Left cardiac atrium (tissue), 4 donors: ENCODE results near the gene TELO2. TPM values are rescaled to one million over a fixed set of nuclear protein-coding genes. Genes with fewer than 3 reads are reported as not detected.
"Not testable (repeated sequence)": the region's sequence is repeated elsewhere in the genome, so short reads cannot be mapped to it uniquely, and the experiment has no call there.

Source experiments
- ATAC-seq, 2 donors: fragments of 200-7000 bp; cut with Tn5 transposase; one replicate each; pipeline ENCODE4 v1.9.1; 2020; ENCODE audit warnings: mild to moderate bottlenecking in 2 of 2, moderate library complexity in 2 of 2
- DNase-seq: peaks from one replicate; pipeline ENCODE4 v3.0.0-alpha.2; 2020
- intact Hi-C, 2 donors: fragments of 100-400 bp; cut with DNase I; formaldehyde crosslinking; loops; one replicate each; pipeline versions ENCODE4 v1.14.1 to v1.15.1; 2022 to 2023
- total RNA-seq, 2 donors: library from RNA; stranded (reverse); fragmentation: NEBNext Ultra II Directional; extraction: Animal tissue kit (Norgen Biotek cat#: 25700); gene quantifications; one replicate each; pipeline ENCODE4 v1.2.1, GENCODE V29; 2021
- donor health status: DM: no; HTN: yes; CAD: no.
- donor health status: DM: no; HTN: yes; CAD: no; lungs with severe emphysema.
- donor health status: DM: yes; HTN: yes; CAD: no.
- donor health status: Dilated cardiomyopathy.

The TELO2 gene
- total RNA-seq, 2 donors from 2014 or later = 17.9 to 22.2 TPM

DNA sequence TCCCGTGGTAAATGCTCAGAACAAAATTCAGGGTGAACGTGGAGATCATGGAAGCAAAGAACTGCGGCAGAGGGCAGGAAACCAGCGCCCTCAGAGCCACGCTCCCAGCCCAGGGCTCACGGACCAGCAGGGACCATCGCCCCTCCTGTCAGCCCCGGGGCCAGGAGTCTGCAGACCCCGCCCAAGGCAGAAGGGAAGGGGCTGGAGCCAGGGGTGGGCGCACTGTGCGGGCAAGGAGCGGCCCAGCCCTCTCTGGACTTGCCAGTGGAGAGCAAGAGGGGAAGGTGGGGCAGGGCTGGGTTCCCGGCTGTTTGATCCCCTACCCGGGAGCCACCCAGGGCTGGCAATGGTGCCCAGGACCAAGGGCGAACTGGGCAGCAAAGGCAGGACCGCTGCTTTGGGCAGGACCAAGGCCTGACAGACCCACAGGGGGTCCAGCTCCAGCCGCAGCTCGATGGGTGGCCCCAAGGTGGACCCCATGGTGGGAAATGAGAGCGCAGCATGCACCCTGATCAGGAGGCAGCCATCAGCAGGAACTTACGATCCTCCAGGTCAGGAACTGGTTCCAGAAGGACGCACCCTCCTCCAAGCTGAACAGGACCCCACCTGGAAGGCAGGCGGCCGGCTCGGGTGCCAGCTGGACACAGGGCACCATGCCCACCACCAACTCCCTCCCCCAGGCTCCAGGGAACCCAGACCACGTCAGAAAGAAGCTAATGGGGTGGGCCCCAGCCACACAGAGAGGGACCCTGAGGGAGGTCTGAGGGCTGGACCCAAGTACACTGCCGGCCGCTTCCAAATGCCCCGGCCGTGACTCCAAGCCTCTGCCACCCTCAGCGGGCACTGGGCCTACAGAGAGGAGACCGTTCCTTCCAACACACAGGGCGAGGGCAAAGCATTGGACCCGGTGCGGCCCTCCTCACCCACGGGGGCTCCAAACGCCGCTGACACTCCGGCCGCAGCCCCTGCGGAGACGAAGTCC lies 37.7 kb upstream of the TELO2 start:
- ATAC-seq = no peak

DNA sequence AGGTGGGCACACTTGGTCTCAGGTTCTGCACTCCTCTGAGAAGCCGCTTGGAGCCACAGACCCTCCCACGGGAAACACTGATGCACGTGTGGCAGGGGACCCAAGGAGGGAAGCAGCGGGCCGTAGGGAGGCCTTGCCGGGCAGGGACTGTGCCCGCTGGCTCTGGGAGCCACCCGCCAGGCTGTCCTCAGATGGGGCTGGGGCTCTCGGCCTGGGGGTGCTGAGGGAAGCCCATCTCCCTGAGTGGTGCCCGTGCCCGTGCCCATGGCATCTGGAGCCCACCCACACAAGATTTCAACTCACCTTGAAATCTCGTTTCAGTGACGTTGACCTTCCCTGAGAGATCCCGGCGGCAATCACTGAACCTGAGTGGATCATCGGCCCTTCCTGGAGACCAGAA lies 36.2 kb upstream of the TELO2 start:
- intact Hi-C loops = no loop called here
- ATAC-seq (no peak), DNase-seq (no peak)

More for the DNA sequence above, 37.7 kb upstream of the TELO2 start:
- intact Hi-C loops = no loop called here
- no peak for DNase-seq

DNA sequence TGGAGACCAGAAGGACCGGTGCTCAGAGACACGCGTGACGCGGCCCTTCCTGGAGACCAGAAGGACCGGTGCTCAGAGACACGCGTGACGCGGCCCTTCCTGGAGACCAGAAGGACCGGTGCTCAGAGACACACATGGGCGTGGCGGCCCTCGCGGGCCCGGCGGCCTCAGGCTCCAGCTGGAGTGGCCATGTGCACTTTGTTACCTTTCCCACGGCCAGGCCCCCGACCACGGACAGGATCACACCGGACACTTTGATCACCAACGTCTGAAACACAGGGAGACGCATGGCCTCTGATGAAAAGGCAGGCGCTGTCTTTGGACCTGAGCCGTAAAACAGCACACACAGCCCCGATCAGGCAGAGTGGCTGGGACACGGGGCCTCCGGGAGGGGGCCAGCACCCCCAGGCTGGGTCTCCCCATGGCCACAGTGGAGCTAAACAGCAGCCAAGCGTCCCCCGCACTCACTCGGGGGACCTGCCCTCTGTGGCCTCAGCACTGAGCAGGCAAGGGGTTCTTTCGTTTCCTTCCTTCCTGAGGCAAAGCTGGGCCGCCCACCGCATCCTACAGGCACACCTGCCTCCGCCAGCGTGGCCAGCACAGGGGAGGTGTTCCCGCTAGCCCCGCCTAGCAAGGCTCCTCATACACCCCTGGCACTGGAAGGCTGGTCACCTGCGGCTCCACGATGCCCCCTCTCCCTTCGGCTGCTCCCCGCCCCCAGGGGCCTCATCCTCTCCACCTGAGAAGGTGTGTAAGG lies 35.5 kb upstream of the TELO2 start:
- DNase-seq = no peak
- intact Hi-C loops = no loop called here
- ATAC-seq = no peak

DNA sequence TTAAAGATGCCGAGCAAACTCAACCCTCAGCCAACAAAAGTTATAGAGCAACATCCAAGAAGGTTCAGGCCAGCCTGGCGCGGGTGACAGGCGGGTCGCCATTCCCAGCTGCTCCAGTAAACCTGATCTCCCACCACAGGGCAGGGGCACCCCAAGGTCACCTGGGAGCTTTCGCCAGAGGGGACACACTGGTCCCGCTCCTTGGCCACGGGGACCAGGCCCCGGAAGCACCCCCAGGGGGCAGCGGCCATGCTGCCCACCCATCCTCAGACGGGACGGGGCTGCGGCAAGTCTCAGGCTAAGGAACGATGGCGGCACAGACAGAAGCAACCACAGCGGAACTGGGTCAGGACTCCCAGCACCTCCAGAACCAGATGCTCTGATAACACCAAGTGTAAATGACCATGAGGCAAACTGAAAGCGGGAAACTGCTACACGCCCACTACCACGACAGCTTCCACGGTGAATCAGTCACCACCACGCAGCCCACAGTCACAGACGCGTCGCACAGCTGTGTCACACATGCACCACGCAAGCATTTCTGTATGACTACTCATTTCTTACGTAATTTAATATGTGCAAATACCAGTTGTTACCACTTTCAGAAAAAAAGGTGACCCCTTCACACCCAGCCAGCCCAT lies 34.7 kb upstream of the TELO2 start:
- DNase-seq = no peak
- intact Hi-C loops = no loop called here

DNA sequence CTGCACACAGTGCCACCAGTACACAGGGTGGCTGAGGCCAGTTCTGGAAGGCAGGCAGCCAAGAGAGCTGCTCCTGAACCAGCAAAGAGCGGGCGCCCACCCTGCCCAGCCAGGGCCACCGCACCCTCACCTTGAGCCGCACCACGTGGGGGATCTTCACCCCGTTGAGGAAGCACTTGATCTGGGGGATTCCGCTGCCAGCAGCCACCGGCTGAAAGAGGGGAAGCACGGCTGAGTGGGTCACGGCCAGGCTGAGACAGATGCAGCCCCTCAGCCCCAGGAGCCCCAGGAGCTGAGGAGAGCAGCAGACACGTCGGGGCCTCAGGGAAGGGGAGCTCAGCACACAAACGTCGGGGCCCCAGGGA lies 34.2 kb upstream of the TELO2 start:
- DNase-seq (no peak), ATAC-seq (no peak)
- intact Hi-C loops = no loop called here

More for the DNA sequence above, 34.7 kb upstream of the TELO2 start:
- no peak for ATAC-seq

DNA sequence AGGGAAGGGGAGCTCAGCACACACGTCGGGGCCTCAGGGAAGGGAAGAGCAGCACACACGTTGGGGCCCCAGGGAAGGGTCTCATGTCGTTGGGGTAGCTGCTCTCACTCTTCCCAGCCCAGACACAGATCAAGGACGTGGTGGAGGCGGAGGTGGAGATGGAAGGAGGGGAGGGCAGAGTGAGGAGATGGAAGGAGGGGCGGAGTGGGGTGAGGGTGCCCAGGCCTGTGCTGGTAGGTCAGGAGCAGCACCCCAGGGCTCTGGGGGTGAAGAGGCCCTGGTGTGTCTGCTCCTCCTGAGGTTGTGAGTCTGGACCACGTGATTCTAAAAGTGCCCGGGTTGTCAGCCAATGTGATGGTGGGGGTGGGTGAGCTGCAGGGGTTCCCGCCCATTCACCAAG lies 33.2 kb upstream of the TELO2 start:
- ATAC-seq (no peak), DNase-seq (no peak)
- intact Hi-C loops = no loop called here

DNA sequence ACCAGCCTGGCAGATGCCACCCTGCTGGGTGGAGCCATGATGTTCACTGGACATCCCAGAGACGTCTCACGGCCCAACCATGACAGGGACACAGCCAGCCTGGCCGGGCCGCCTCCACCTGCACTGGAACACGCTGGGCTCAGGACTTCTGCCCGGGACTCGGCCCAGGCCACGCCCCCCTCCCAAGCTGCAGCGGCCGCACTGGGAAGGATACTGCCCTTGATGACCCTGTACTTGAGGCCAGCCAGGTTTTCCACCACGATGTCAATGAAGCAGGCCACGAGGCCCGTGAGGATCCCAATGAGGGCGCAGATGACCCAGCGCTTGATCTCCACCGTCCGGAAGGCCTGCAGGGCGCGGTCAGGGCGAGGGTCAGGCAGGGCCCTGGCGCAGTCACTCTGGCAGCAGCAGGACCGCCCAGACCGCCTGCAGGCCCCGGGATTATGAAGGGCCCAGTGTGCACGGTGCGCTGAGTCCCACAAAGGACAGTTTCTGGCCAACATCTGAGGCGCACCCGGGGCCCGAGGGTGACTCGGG lies 32.5 kb upstream of the TELO2 start:
- intact Hi-C loops = no loop called here
- DNase-seq = no peak
- no peak for ATAC-seq

DNA sequence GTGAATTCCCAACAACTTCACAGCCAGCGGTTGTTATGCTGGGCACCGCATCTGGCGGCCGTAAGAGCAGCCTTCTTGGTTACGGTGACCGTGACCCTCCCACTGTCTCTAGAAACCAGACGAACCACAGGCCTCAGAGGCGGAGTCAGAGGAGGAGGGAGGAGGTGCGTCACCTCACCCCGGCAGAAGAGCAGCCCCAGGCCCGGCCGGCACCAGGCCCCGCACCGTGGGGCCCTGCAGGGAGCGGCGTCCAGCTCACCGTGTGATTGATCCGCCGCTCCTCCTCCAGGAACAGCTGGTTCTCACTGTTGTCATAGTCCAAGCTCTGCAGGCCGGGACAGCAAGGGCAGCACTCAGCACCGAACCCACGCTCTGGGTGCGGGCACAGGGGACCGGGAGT lies 32.0 kb upstream of the TELO2 start:
- ATAC-seq (no peak), DNase-seq (no peak)
- intact Hi-C loops = no loop called here

DNA sequence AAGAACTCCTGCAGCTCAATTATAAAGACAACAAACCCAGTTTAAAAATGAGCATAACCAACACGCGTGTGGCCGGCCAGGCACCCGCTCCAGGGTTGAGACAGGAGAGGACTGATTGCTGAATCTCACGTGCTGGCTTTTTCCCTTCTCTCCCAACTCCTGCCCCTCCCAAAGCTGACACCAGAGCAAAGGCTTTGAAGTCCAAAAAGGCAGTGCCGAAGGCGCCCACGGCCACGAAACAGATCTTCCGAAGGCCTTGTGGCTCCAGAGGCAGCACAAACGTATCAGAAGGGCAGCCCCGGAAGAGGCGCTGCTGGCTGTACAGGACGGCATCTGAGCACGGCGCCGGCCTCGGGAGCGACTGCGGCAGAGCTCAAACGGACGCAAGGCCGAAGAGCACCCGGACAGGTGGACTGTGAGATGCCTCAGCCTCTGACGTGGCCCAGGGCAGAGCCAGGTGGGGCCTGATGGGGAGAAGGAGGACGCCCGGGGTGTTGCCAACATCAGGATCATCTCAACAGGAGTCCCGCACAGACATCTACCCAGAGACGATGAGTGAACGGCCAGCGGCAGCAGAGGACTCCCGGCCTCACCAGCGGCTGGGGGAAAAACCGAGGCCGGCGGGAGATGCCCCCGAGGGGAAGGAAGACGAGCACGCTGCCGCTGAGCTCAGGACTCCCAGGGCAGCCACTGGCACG lies 28.8 kb upstream of the TELO2 start:
- DNase-seq (no peak), ATAC-seq (no peak)
- intact Hi-C loops = no loop called here

DNA sequence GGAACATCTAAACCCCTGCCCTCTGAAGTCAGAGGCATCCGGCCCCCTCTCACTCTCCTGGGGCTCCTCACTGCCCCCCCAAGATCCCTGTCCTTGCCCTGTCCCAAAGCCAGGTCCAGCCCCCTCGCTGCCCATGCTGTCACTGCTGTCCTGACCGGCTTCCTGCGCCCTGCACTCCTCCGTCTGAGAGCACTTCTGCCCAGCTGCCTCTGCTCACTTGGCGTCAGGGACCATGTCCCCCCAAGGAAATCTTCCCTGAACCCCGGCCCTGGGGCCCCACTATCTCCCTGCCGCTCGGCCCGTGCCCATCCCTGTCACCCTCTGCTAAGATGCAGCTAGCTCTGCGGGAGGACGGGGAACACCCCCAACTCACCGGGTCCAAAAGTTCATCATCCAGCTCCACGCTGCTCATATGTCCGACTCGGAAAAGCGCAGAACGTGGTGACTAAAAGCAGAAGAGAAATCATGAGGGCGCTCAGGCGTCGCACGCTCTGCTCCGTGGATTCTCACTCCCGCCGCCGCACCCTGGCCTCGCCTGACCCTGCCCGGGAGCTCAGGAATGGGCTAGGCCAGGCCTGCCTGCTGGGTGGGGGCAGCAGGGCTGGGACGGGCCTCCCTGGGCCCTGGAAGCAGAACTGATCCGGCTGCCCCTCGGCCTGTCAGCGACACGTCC lies 28.1 kb upstream of the TELO2 start:
- no peak for DNase-seq

DNA sequence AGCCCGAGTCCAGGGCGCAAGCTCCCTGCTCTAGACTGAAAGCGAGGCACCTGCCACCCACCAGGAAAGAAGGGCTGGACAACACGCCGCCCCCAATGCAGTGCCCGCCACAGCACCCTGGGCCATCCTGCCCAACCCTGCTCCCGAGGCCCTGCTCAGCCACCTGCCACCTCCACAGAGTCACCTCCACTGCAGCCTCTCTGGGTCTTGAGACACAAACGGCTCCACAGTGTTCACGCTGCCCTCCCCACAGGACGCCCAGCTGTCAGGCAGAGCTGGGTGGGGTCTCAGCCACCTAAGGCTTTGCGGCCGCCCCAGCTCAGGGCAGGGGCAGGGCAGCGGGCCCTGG lies 27.6 kb upstream of the TELO2 start:
- intact Hi-C loops = no loop called here
- no peak for DNase-seq
- no peak for ATAC-seq

More for the DNA sequence above, 28.1 kb upstream of the TELO2 start:
- ATAC-seq = no peak
- intact Hi-C loops = no loop called here

DNA sequence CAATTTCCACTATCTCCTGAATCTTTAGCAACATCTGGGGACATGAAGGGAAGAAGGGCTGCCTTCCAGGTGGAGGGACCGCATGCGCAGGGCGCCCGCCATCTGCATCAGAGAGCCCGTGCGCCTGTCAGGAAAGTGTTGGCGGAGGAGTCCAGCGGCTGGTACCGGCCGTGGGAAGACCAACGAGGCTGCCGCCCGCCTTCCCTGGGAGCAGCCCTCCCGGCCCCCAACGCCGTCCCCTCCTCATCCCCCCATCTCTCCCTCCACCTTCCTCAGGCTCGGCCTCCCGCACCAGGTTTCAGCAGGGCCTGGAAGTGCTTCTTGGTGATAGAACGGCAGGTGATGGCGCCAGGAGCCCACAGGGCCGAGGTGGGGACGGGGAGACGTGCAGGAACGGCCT lies 27.1 kb upstream of the TELO2 start:
- intact Hi-C loops = no loop called here
- DNase-seq (no peak), ATAC-seq (no peak)

DNA sequence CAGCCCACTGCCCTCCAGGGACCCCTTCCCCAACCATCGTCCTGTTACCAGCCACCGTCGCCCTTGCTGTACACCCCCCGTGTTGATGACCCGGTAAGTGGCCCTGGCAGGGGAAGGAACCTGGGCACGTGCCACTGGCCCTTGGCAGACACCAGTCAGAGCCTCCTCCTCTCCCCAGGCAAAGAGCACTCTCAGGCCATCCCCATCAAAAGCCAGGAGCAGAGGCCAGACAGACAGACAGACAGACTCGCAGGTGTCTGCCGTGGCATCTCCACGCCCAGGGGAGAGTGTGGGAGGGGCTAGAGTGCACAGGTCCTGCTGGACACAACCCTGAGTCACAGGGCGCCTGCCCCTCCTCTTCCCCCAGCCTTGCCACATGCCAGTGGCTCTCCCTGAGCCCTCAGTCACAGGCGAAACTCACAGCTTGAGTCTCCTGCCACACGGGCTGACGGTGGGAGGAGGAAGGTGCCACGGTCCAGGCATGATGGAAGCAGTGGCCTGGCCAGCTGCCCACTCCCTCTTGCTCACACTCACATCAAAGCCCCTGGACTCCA lies 26.1 kb upstream of the TELO2 start:
- ATAC-seq (no peak), DNase-seq (no peak)
- intact Hi-C loops = no loop called here

DNA sequence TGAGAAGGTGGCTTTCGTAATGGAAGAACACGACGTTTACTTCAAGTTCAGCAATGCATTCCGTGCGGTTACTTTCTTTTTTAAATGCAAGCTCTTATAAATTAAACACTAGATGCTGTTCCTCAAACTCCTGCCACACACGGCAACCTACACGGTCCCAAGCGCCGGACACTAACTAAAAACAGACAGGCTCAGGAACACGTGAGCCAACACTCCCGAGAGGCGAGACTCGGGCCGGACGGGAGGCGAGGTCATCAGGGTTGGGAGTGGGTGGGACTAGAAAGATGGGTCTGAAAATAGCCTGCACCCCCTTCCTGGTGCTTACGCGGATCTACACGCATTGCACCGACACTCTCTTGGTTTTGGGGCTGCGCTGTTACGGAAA lies 24.7 kb upstream of the TELO2 start:
- ATAC-seq = no peak
- no peak for DNase-seq
- intact Hi-C loops = no loop called here

DNA sequence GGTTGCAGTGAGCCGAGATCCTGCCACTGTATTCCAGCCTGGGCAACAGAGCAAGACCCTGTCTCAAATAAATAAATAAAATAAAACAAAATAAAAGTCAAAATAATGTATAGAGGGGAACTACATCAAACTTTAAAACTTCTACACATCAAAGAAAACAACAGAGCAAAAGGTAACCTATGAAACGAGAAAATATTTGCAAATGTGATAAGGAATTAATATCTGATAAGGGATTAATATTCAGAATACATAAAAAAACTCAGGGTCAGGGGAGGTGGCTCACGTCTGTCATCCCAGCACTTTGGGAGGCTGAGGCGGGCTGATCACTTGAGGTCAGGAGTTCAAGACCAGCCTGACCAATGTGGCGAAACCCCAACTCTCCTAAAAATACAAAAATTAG lies 24.0 kb upstream of the TELO2 start:
- ATAC-seq, intact Hi-C loops, DNase-seq: not testable (repeated sequence)

DNA sequence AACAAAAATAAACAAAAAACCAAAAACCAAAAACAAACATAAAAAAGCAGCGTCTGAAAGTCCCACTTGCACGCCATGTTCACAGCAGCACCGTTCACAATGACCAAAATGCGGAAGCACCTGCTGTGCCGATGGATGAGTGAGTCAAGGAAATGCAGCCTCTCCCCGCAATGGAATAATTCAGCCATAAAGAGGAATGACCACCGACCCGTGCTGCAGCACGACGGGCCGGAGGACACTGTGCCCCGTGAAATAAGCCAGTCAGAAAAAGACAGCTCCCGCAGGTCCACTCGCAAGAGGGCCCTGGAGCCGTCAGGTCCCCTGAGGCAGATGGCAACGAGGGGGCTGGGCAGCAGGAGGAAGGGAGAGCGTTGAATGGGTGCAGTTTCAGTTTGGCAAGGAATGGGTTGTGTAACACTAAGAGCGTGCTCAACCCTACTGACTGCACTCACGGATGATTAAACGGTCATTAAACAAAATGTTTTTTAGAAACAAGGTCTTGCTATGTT lies 23.4 kb upstream of the TELO2 start:
- DNase-seq (no peak), ATAC-seq (no peak)
- intact Hi-C loops = no loop called here

DNA sequence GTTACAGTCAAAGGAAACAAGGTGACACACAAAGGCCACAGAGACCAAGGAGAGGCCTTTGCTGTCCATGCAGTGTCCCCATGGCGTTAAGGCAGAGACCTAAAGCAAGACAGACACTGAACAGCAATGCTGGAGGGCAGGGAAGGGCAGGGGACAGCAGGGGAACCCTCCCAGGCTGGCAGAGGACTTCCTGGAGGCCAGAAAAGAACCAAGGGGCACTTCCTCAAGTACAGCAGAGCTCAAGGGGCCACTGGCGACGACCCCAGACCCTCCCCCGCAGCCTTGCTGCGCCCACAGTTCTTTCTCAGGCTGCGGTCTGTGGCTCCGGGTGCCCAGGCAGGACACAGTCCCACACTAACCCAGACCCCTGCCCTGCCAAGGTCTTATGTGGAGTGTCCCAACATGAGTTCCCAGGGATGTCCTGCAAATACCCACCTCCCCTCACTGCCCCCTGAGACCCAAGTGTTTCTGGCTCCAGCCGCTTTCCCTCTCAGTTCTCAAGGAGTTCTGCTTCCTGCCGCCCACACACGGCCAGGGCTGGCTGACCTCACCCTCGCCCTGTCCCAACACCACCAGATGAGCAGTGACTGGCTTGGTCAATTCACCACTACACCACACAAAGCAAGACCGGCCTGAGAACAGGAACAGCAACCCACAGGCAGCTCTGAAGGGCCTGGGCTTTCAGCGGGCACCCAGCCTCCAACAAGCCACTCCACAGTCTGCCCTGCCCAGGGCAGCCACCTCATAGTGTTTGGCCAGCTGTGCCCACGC lies 22.5 kb upstream of the TELO2 start:
- no peak for DNase-seq
- intact Hi-C loops = no loop called here
- ATAC-seq = peak in 1 of 2 donors; percentile 31
